Type B pancreatic cell (in vitro differentiated cells): ENCODE data around the gene AOC1. TPM values are rescaled to one million over a fixed set of nuclear protein-coding genes. Genes with fewer than 3 reads are reported as not detected.

ENCODE experiments used
- DNase-seq: peaks from one replicate; pipeline ENCODE4 v3.0.0; 2021; ENCODE audit warnings: mixed read lengths; ENCODE audit not compliant: unreplicated experiment; ENCODE audit errors: extremely low spot score
- H3K27ac Mint-ChIP-seq: 2 replicates; pipeline ENCODE4 v1.8.0; 2021; ENCODE audit warnings: mild to moderate bottlenecking, mixed read lengths
- H3K27me3 Mint-ChIP-seq: 2 replicates; pipeline ENCODE4 v1.8.0; 2021; ENCODE audit warnings: mixed read lengths
- H3K36me3 Mint-ChIP-seq: 2 replicates; pipeline ENCODE4 v1.8.0; 2021; ENCODE audit warnings: mixed read lengths
- H3K4me1 Mint-ChIP-seq: one replicate; pipeline ENCODE4 v1.8.0; 2021; ENCODE audit warnings: mixed read lengths; ENCODE audit not compliant: unreplicated experiment
- H3K4me3 Mint-ChIP-seq: 2 replicates; pipeline ENCODE4 v1.8.0; 2021; ENCODE audit warnings: mild to moderate bottlenecking, mixed read lengths
- H3K9me3 Mint-ChIP-seq: 2 replicates; pipeline ENCODE4 v1.8.0; 2021; ENCODE audit warnings: mixed read lengths
- CTCF ChIP-seq: fragments of 200-600 bp; sonication (generic); conservative IDR thresholded peaks from 2 replicates; pipeline ENCODE4 v1.5.0; 2021; ENCODE audit warnings: antibody characterized with exemption, mild to moderate bottlenecking
- total RNA-seq: library from RNA; stranded (reverse); gene quantifications from 2 replicates; pipeline ENCODE4 v1.2.1, GENCODE V29; 2021; ENCODE audit warnings: low replicate concordance

The AOC1 gene
- total RNA-seq, 1 donor from 2014 or later, result 21.4 TPM

GRCh38 chr7:150847536-150847935 is 4.8 kb upstream of the AOC1 start:
- peaks cover 9% of the 10 kb centered on the region for H3K27me3 Mint-ChIP-seq
- H3K36me3 Mint-ChIP-seq, result no peaks in the 10 kb centered on the region
- DNase-seq, result peak; percentile 40
- no peak overlapping the region for H3K27ac Mint-ChIP-seq
- H3K4me3 Mint-ChIP-seq, result no peak overlapping the region
- no peaks in the 10 kb centered on the region for H3K4me1 Mint-ChIP-seq
- TF ChIP-seq CTCF, result no peak
- H3K9me3 Mint-ChIP-seq, result no peaks in the 10 kb centered on the region

- TF ChIP-seq CTCF, result no peak
- no peak overlapping the region for H3K27ac Mint-ChIP-seq
Measured at GRCh38 chr7:150848111-150848510, 4.2 kb upstream of the AOC1 start.

GRCh38 chr7:150848561-150849115 is 3.7 kb upstream of the AOC1 start:
- no peaks in the 10 kb centered on the region for H3K9me3 Mint-ChIP-seq
- no peak overlapping the region for H3K4me3 Mint-ChIP-seq
- no peak for TF ChIP-seq CTCF
- DNase-seq, result peak; percentile 40
- no peaks in the 10 kb centered on the region for H3K4me1 Mint-ChIP-seq
- H3K36me3 Mint-ChIP-seq, result no peaks in the 10 kb centered on the region
- H3K27ac Mint-ChIP-seq, result no peak overlapping the region
- H3K27me3 Mint-ChIP-seq, result peaks cover 13% of the 10 kb centered on the region

More at GRCh38 chr7:150848111-150848510, 4.2 kb upstream of the AOC1 start:
- peak; percentile 47 for DNase-seq
- Mint-ChIP-seq H3K9me3 (no peaks in the 10 kb centered on the region), H3K36me3 (no peaks in the 10 kb centered on the region), H3K4me1 (no peaks in the 10 kb centered on the region), H3K4me3 (no peak overlapping the region), H3K27me3 (peaks cover 13% of the 10 kb centered on the region)

- H3K4me3 Mint-ChIP-seq, result no peak overlapping the region
- H3K27me3 Mint-ChIP-seq, result peaks cover 13% of the 10 kb centered on the region
- H3K9me3 Mint-ChIP-seq, result no peaks in the 10 kb centered on the region
- no peak for TF ChIP-seq CTCF
- no peak overlapping the region for H3K27ac Mint-ChIP-seq
- DNase-seq, result peak; percentile 49
- H3K4me1 Mint-ChIP-seq, result no peaks in the 10 kb centered on the region
- no peaks in the 10 kb centered on the region for H3K36me3 Mint-ChIP-seq
Measured at GRCh38 chr7:150849204-150849775, 3.0 kb upstream of the AOC1 start.

- Mint-ChIP-seq H3K4me1 (no peaks in the 10 kb centered on the region), H3K27me3 (peaks cover 13% of the 10 kb centered on the region), H3K9me3 (no peaks in the 10 kb centered on the region), H3K27ac (no peak overlapping the region), H3K4me3 (no peak overlapping the region), H3K36me3 (no peaks in the 10 kb centered on the region)
- TF ChIP-seq CTCF, result no peak
- DNase-seq, result peak; percentile 29
Measured at GRCh38 chr7:150850273-150850672, 2.0 kb upstream of the AOC1 start.
